ENCODE measurements around the gene PDK2. TPM values are rescaled to one million over a fixed set of nuclear protein-coding genes. Genes with fewer than 3 reads are reported as not detected.

Gene PDK2
- total RNA-seq, 1 experiment from 2014 or later, result 20.4 TPM

- no TSS peak for BruUV-seq (replicated peaks)
- H3K9me3 ChIP-seq (ENCODE audit: low read depth, low read length, poor library complexity, severe bottlenecking), result no peaks in the 10 kb centered on the region
- no peaks in the 10 kb centered on the region for H3K36me3 ChIP-seq (ENCODE audit: insufficient read depth, low read length, poor library complexity, severe bottlenecking)
- ChIA-PET CTCF (no interaction called here), POLR2A (ENCODE audit: low non-redundant PET) (no interaction called here)
- H3K27me3 ChIP-seq (replicated peaks; ENCODE audit: insufficient read depth, low read depth, low read length, poor library complexity), result no peaks in the 10 kb centered on the region
- no peak for DNase-seq (ENCODE audit: low spot score)
- no peak overlapping the region for H3K27ac ChIP-seq (ENCODE audit: low read depth, low read length, poor library complexity, severe bottlenecking)
- no peak for TF ChIP-seq EZH2 (IDR thresholded peaks at IDR 0.05; ENCODE audit: borderline replicate concordance, low read depth, low read length, poor library complexity, severe bottlenecking)
- no peak for TF ChIP-seq CTCF (conservative IDR thresholded peaks at IDR 0.05; ENCODE audit: low read depth, low read length)
- peaks cover 6% of the 10 kb centered on the region for H3K4me1 ChIP-seq (ENCODE audit: insufficient read depth, low read length, poor library complexity, severe bottlenecking)
- intact Hi-C loops (cut with micrococcal nuclease; ENCODE audit: unreplicated experiment), result no loop called here
- no peak overlapping the region for H3K4me3 ChIP-seq (ENCODE audit: low read depth, low read length, poor library complexity, severe bottlenecking)
These were observed 46.2 kb upstream of the PDK2 start for GRCh38 chr17:50048988-50049387.

DNA sequence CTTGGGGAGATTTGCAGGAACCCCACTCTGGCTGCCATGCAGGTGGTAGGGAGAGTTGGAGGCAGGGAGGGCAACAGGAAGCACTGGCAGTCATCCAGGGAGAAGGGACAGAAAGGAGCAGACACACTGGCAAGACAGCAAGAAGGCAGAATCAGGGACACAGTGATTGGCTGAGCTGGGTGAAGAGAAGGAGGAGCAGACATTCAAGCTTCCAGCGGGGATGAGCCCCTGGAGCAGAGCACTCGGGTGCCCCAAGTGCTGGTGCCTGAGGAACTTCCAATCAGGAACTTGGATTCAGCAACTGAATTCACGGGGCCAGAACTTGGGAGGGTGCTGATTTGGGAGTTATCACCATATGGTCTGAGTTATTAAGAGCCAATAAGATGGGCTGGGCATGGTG, 45.5 kb upstream of the PDK2 start:
- no peak for TF ChIP-seq CTCF (conservative IDR thresholded peaks at IDR 0.05; ENCODE audit: low read depth, low read length)
- no peak for TF ChIP-seq EZH2 (IDR thresholded peaks at IDR 0.05; ENCODE audit: borderline replicate concordance, low read depth, low read length, poor library complexity, severe bottlenecking)
- Histone ChIP-seq H3K27me3 (replicated peaks; ENCODE audit: insufficient read depth, low read depth, low read length, poor library complexity) (no peaks in the 10 kb centered on the region), H3K9me3 (ENCODE audit: low read depth, low read length, poor library complexity, severe bottlenecking) (no peaks in the 10 kb centered on the region), H3K4me1 (ENCODE audit: insufficient read depth, low read length, poor library complexity, severe bottlenecking) (peaks cover 6% of the 10 kb centered on the region), H3K4me3 (ENCODE audit: low read depth, low read length, poor library complexity, severe bottlenecking) (no peak overlapping the region), H3K27ac (ENCODE audit: low read depth, low read length, poor library complexity, severe bottlenecking) (no peak overlapping the region), H3K36me3 (ENCODE audit: insufficient read depth, low read length, poor library complexity, severe bottlenecking) (no peaks in the 10 kb centered on the region)
- peak; percentile 60 for DNase-seq (ENCODE audit: low spot score)
- BruUV-seq (replicated peaks), result no TSS peak
- ChIA-PET CTCF (no interaction called here), POLR2A (ENCODE audit: low non-redundant PET) (no interaction called here)
- intact Hi-C loops (cut with micrococcal nuclease; ENCODE audit: unreplicated experiment), result no loop called here

DNA sequence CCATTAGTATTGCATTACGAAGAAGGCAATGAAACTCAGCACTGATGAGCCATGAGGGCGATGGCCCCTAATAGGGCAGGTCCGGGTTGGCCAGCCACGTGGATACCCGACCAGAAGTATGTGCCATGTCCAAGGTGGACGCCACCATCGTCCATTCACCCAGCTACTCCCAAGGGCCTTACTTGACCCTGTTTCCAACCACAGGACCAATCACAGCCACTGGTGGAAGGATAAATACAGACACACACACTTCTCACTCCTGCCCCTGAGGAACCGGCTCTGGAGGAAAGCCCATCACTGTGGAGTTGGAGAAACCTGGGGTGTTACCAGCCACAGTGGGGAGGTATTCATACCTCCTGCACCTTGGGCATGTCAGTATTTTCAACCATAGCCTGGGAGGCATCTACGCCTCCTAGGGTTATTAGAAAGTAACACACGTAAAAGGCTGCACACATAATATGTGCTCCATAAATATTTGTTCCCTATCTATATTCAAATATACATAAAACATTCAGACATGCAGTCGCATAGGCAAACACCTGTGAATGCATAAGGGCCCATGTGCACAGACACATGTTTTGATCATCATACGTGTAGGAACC, 44.6 kb upstream of the PDK2 start:
- Histone ChIP-seq H3K36me3 (ENCODE audit: insufficient read depth, low read length, poor library complexity, severe bottlenecking) (no peaks in the 10 kb centered on the region), H3K4me1 (ENCODE audit: insufficient read depth, low read length, poor library complexity, severe bottlenecking) (peaks cover 6% of the 10 kb centered on the region), H3K27ac (ENCODE audit: low read depth, low read length, poor library complexity, severe bottlenecking) (no peak overlapping the region), H3K4me3 (ENCODE audit: low read depth, low read length, poor library complexity, severe bottlenecking) (no peak overlapping the region), H3K9me3 (ENCODE audit: low read depth, low read length, poor library complexity, severe bottlenecking) (no peaks in the 10 kb centered on the region), H3K27me3 (replicated peaks; ENCODE audit: insufficient read depth, low read depth, low read length, poor library complexity) (peaks cover 5% of the 10 kb centered on the region)
- no peak for DNase-seq (ENCODE audit: low spot score)
- BruUV-seq (replicated peaks), result no TSS peak
- intact Hi-C loops (cut with micrococcal nuclease; ENCODE audit: unreplicated experiment), result no loop called here
- TF ChIP-seq EZH2 (IDR thresholded peaks at IDR 0.05; ENCODE audit: borderline replicate concordance, low read depth, low read length, poor library complexity, severe bottlenecking) (no peak), CTCF (conservative IDR thresholded peaks at IDR 0.05; ENCODE audit: low read depth, low read length) (no peak)
- ChIA-PET POLR2A (ENCODE audit: low non-redundant PET) (no interaction called here), CTCF (no interaction called here)

Data from A673 (cell line).